ENCODE results near the gene EFNA4. TPM values are rescaled to one million over a fixed set of nuclear protein-coding genes. Genes with fewer than 3 reads are reported as not detected.
A peak's percentile ranks its signal among the peaks of the same experiment; 100 is the strongest.

EFNA4 gene
- total RNA-seq, 2 experiments from 2014 or later, result 3.8 to 5.3 TPM

- Mint-ChIP-seq H3K4me3 (no peak overlapping the region), H3K27ac (peak overlapping the region; percentile 42), H3K27me3 (peaks cover 24% of the 10 kb centered on the region), H3K9me3 (ENCODE audit: low read depth) (no peaks in the 10 kb centered on the region), H3K36me3 (no peaks in the 10 kb centered on the region), H3K4me1 (peaks cover 47% of the 10 kb centered on the region)
- CTCF ChIA-PET, result interaction anchor here (1.0 to 6.0 kb wide), 8 partner anchors 11 to 99 kb away, joined by 3 to 71 read pairs (median 9); partner anchors contain the start of genes ADAM15, EFNA4 and KRTCAP2
- DNase-seq (peak; percentile 79), ATAC-seq (peak; percentile 59)
Measured at GRCh38 chr1:155073377-155074242, 10.1 kb downstream of the EFNA4 start.

- ATAC-seq, result no peak
- H3K4me1 Mint-ChIP-seq, result peaks cover 52% of the 10 kb centered on the region
- H3K27me3 Mint-ChIP-seq, result peaks cover 36% of the 10 kb centered on the region
- CTCF ChIA-PET, result interaction anchor here (0.7 to 6.0 kb wide), 7 partner anchors 9 to 97 kb away, joined by 4 to 71 read pairs (median 9); partner anchors contain the start of genes ADAM15, EFNA4 and KRTCAP2
- no peak overlapping the region for H3K27ac Mint-ChIP-seq
- H3K9me3 Mint-ChIP-seq (ENCODE audit: low read depth), result no peaks in the 10 kb centered on the region
- DNase-seq, result no peak
- no peak overlapping the region for H3K4me3 Mint-ChIP-seq
- no peaks in the 10 kb centered on the region for H3K36me3 Mint-ChIP-seq
Measured at GRCh38 chr1:155075535-155075934, 12.0 kb downstream of the EFNA4 start.

GRCh38 chr1:155076371-155076770, 12.8 kb downstream of the EFNA4 start:
- CTCF ChIA-PET, result interaction anchor here (1.2 to 6.0 kb wide), 8 partner anchors 7 to 96 kb away, joined by 3 to 71 read pairs (median 12); partner anchors contain the start of genes EFNA4 and KRTCAP2
- Mint-ChIP-seq H3K9me3 (ENCODE audit: low read depth) (no peaks in the 10 kb centered on the region), H3K4me1 (peaks cover 55% of the 10 kb centered on the region), H3K4me3 (no peak overlapping the region), H3K27me3 (peaks cover 40% of the 10 kb centered on the region), H3K27ac (no peak overlapping the region), H3K36me3 (no peaks in the 10 kb centered on the region)
- no peak for ATAC-seq
- DNase-seq, result no peak

GRCh38 chr1:155077346-155077745, 13.8 kb downstream of the EFNA4 start:
- Mint-ChIP-seq H3K36me3 (no peaks in the 10 kb centered on the region), H3K4me3 (no peak overlapping the region), H3K9me3 (ENCODE audit: low read depth) (no peaks in the 10 kb centered on the region), H3K27me3 (peaks cover 37% of the 10 kb centered on the region), H3K4me1 (peaks cover 53% of the 10 kb centered on the region), H3K27ac (no peak overlapping the region)
- CTCF ChIA-PET, result interaction anchor here (1.2 to 6.0 kb wide), 6 partner anchors 8 to 33 kb away, joined by 3 to 71 read pairs (median 14); partner anchors contain the start of gene EFNA4
- no peak for DNase-seq
- ATAC-seq, result no peak

GRCh38 chr1:155077758-155078445, 14.4 kb downstream of the EFNA4 start:
- ATAC-seq, result no peak
- H3K27me3 Mint-ChIP-seq, result peaks cover 41% of the 10 kb centered on the region

GRCh38 chr1:155078469-155079209, 15.1 kb downstream of the EFNA4 start, which contains the start of gene EFNA3:
EFNA3 (plus strand) TSS chr1:155078837; CDS start chr1:155078942, 105 bp downstream.
- peak within 1 kb of the TSS; percentile 42 for H3K4me3 Mint-ChIP-seq
- CTCF ChIA-PET, result interaction anchor here (1.3 to 5.3 kb wide), 7 partner anchors 10 to 519 kb away, joined by 4 to 54 read pairs (median 5); partner anchors contain the start of genes ADAM15 and EFNA4
- no peaks in the 10 kb centered on the region for H3K36me3 Mint-ChIP-seq
- DNase-seq, result peak; percentile 66
- no peak within 1 kb of the TSS for H3K27ac Mint-ChIP-seq
- H3K9me3 Mint-ChIP-seq (ENCODE audit: low read depth), result no peaks in the 10 kb centered on the region
- ATAC-seq, result peak; percentile 59
- peaks cover 49% of the 10 kb centered on the region for H3K4me1 Mint-ChIP-seq
- peaks cover 49% of the 10 kb centered on the region for H3K27me3 Mint-ChIP-seq

More at GRCh38 chr1:155077758-155078445, 14.4 kb downstream of the EFNA4 start:
- CTCF ChIA-PET, result interaction anchor here (1.3 to 5.3 kb wide), 8 partner anchors 7 to 518 kb away, joined by 3 to 54 read pairs (median 8); partner anchors contain the start of genes ADAM15 and EFNA4
- Mint-ChIP-seq H3K9me3 (ENCODE audit: low read depth) (no peaks in the 10 kb centered on the region), H3K27ac (no peak overlapping the region), H3K4me3 (no peak overlapping the region), H3K4me1 (peaks cover 56% of the 10 kb centered on the region), H3K36me3 (no peaks in the 10 kb centered on the region)
- no peak for DNase-seq

- Mint-ChIP-seq H3K4me1 (peaks cover 49% of the 10 kb centered on the region), H3K27ac (no peak overlapping the region), H3K27me3 (peaks cover 54% of the 10 kb centered on the region), H3K9me3 (ENCODE audit: low read depth) (no peaks in the 10 kb centered on the region), H3K4me3 (peak overlapping the region; percentile 42), H3K36me3 (no peaks in the 10 kb centered on the region)
- ATAC-seq (peak; percentile 6), DNase-seq (no peak)
- CTCF ChIA-PET, result interaction anchor here (1.3 to 5.3 kb wide), 6 partner anchors 10 to 519 kb away, joined by 4 to 54 read pairs (median 8); partner anchors contain the start of genes ADAM15 and EFNA4
Measured at GRCh38 chr1:155079210-155079486, 15.6 kb downstream of the EFNA4 start.

GRCh38 chr1:155079487-155080311, 16.2 kb downstream of the EFNA4 start:
- Mint-ChIP-seq H3K4me3 (peak overlapping the region; percentile 42), H3K27me3 (peaks cover 56% of the 10 kb centered on the region), H3K4me1 (peaks cover 49% of the 10 kb centered on the region), H3K27ac (no peak overlapping the region), H3K36me3 (no peaks in the 10 kb centered on the region), H3K9me3 (ENCODE audit: low read depth) (no peaks in the 10 kb centered on the region)
- CTCF ChIA-PET, result interaction anchor here (1.0 to 5.3 kb wide), 8 partner anchors 11 to 80 kb away, joined by 4 to 54 read pairs (median 6); partner anchors contain the start of genes ADAM15 and EFNA4
- no peak for ATAC-seq
- no peak for DNase-seq

GRCh38 chr1:155080312-155081228, 17.0 kb downstream of the EFNA4 start:
- ATAC-seq, result no peak
- DNase-seq, result no peak
- Mint-ChIP-seq H3K27me3 (peaks cover 56% of the 10 kb centered on the region), H3K9me3 (ENCODE audit: low read depth) (no peaks in the 10 kb centered on the region), H3K4me3 (no peak overlapping the region), H3K27ac (no peak overlapping the region), H3K36me3 (no peaks in the 10 kb centered on the region), H3K4me1 (peaks cover 52% of the 10 kb centered on the region)
- CTCF ChIA-PET, result interaction anchor here (0.9 to 5.3 kb wide), 11 partner anchors 9 to 113 kb away, joined by 3 to 54 read pairs (median 4); partner anchors contain the start of genes ADAM15, EFNA4 and KRTCAP2

- H3K27me3 Mint-ChIP-seq, result peaks cover 56% of the 10 kb centered on the region
- peak overlapping the region; percentile 42 for H3K27ac Mint-ChIP-seq
- H3K9me3 Mint-ChIP-seq (ENCODE audit: low read depth), result no peaks in the 10 kb centered on the region
- no peaks in the 10 kb centered on the region for H3K36me3 Mint-ChIP-seq
- CTCF ChIA-PET, result interaction anchor here (1.1 to 5.5 kb wide), 8 partner anchors 10 to 112 kb away, joined by 3 to 319 read pairs (median 6); partner anchors contain the start of genes ADAM15, EFNA4 and KRTCAP2
- H3K4me3 Mint-ChIP-seq, result peak overlapping the region; percentile 29
- H3K4me1 Mint-ChIP-seq, result peaks cover 55% of the 10 kb centered on the region
- DNase-seq, result no peak
- no peak for ATAC-seq
Measured at GRCh38 chr1:155081472-155082300, 18.1 kb downstream of the EFNA4 start.
